MM.1S (cell line): Measurements from ENCODE around the gene PNKP.

ENCODE experiments used
- DNase-seq: peaks from one replicate; pipeline ENCODE4 v3.0.0-alpha.2; 2015
- H2AFZ ChIP-seq: fragments of 300-600 bp; sonication (generic); 2 replicates; pipeline ENCODE4 v1.6.0; 2016; ENCODE audit warnings: antibody characterized with exemption, low read length
- H3F3A ChIP-seq: fragments of 300-600 bp; sonication (generic); 2 replicates; pipeline ENCODE4 v1.6.1; 2016; ENCODE audit warnings: mild to moderate bottlenecking, antibody characterized with exemption, low read length, moderate library complexity, mixed read lengths; ENCODE audit not compliant: insufficient read depth
- H3K27ac ChIP-seq: fragments of 300-600 bp; sonication (generic); 2 replicates; pipeline ENCODE4 v1.5.1; 2016; ENCODE audit warnings: mild to moderate bottlenecking, low read length
- H3K27me3 ChIP-seq: fragments of 300-600 bp; sonication (generic); replicated peaks from 2 replicates; pipeline ENCODE4 v1.6.0; 2016; ENCODE audit warnings: low read length; ENCODE audit not compliant: insufficient read depth
- H3K36me3 ChIP-seq: fragments of 300-600 bp; sonication (generic); replicated peaks from 2 replicates; pipeline ENCODE4 v1.6.1; 2016; ENCODE audit warnings: mild to moderate bottlenecking, low read length, mixed read lengths; ENCODE audit not compliant: insufficient read depth
- H3K4me1 ChIP-seq: fragments of 300-600 bp; sonication (generic); 2 replicates; pipeline ENCODE4 v1.6.1; 2016; ENCODE audit warnings: low read length, mixed read lengths
- H3K4me2 ChIP-seq: fragments of 300-600 bp; sonication (generic); 2 replicates; pipeline ENCODE4 v1.6.0; 2016; ENCODE audit warnings: low read depth, low read length
- H3K4me3 ChIP-seq: fragments of 300-600 bp; sonication (generic); 2 replicates; pipeline ENCODE4 v1.5.1; 2016; ENCODE audit warnings: low read length, mixed read lengths
- H3K79me2 ChIP-seq: fragments of 300-600 bp; sonication (generic); 2 replicates; pipeline ENCODE4 v1.6.1; 2016; ENCODE audit warnings: mixed run types, low read length, mixed read lengths
- H3K9ac ChIP-seq: fragments of 300-600 bp; sonication (generic); 2 replicates; pipeline ENCODE4 v1.6.1; 2016; ENCODE audit warnings: low read length, mixed read lengths
- H3K9me2 ChIP-seq: fragments of 300-600 bp; sonication (generic); replicated peaks from 2 replicates; pipeline ENCODE4 v1.6.1; 2016; ENCODE audit warnings: mild to moderate bottlenecking, low read length, mixed read lengths; ENCODE audit not compliant: insufficient read depth
- H3K9me3 ChIP-seq: fragments of 300-600 bp; sonication (generic); replicated peaks from 2 replicates; pipeline ENCODE4 v1.6.1; 2016; ENCODE audit warnings: mild to moderate bottlenecking, low read length, mixed read lengths; ENCODE audit not compliant: insufficient read depth
- H4K20me1 ChIP-seq: fragments of 300-600 bp; sonication (generic); 2 replicates; pipeline ENCODE4 v1.6.1; 2016; ENCODE audit warnings: mild to moderate bottlenecking, low read length, moderate library complexity, mixed read lengths; ENCODE audit not compliant: insufficient read depth
- EZH2 ChIP-seq: fragments of 300-600 bp; sonication (generic); optimal IDR thresholded peaks from 2 replicates; pipeline ENCODE3; 2017; ENCODE audit warnings: low read depth, mild to moderate bottlenecking, antibody characterized with exemption, low read length, mixed read lengths
- EZH2phosphoT487 ChIP-seq: fragments of 300-600 bp; sonication (generic); IDR thresholded peaks from 2 replicates; pipeline ENCODE4 v1.6.1; 2018; ENCODE audit warnings: antibody characterized with exemption, low read length
- TF ChIP-seq, protein P1 (sequence below): fragments of 300-600 bp; sonication (generic); IDR thresholded peaks from 2 replicates; pipeline ENCODE4 v1.5.1; 2016; ENCODE audit warnings: antibody characterized with exemption, low read length, mixed read lengths

Gene PNKP

DNA sequence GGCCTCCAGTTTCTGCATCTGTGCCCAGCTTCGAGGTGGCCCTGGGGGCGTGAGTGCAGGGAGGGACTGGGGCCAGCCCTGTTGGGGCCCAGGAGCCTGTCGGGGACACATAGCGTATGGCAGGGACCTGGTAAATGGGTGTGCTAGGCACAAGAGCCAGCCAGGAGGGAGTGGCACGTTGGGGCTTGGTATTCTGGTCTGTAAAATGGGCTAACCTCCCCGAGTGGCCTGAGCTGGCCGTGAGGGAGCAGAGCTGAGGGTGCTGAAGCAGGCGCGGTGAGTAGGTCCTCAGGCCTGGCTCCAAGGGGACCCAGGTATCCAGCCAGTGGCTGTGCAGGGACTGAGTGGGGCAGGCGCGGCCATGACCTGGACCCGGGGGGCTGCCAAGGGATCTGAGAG is 12.1 kb downstream of the PNKP start:
- H3K36me3 ChIP-seq, result no peaks in the 10 kb centered on the region
- no peaks in the 10 kb centered on the region for H3K9me2 ChIP-seq
- peaks cover 12% of the 10 kb centered on the region for H3K4me1 ChIP-seq
- peaks cover 29% of the 10 kb centered on the region for H3K79me2 ChIP-seq
- TF ChIP-seq, protein P1, sequence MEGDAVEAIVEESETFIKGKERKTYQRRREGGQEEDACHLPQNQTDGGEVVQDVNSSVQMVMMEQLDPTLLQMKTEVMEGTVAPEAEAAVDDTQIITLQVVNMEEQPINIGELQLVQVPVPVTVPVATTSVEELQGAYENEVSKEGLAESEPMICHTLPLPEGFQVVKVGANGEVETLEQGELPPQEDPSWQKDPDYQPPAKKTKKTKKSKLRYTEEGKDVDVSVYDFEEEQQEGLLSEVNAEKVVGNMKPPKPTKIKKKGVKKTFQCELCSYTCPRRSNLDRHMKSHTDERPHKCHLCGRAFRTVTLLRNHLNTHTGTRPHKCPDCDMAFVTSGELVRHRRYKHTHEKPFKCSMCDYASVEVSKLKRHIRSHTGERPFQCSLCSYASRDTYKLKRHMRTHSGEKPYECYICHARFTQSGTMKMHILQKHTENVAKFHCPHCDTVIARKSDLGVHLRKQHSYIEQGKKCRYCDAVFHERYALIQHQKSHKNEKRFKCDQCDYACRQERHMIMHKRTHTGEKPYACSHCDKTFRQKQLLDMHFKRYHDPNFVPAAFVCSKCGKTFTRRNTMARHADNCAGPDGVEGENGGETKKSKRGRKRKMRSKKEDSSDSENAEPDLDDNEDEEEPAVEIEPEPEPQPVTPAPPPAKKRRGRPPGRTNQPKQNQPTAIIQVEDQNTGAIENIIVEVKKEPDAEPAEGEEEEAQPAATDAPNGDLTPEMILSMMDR, result no peak
- TF ChIP-seq EZH2phosphoT487, result no peak
- TF ChIP-seq EZH2, result no peak
- H3F3A ChIP-seq, result peaks cover 19% of the 10 kb centered on the region
- no peak for DNase-seq
- H2AFZ ChIP-seq, result no peak overlapping the region
- no peak overlapping the region for H3K4me3 ChIP-seq
- H3K27me3 ChIP-seq, result no peaks in the 10 kb centered on the region
- H3K9me3 ChIP-seq, result no peaks in the 10 kb centered on the region
- no peak overlapping the region for H3K27ac ChIP-seq
- H4K20me1 ChIP-seq, result no peaks in the 10 kb centered on the region; the same call in 1 of the 2 replicates
- H3K9ac ChIP-seq, result no peak overlapping the region
- H3K4me2 ChIP-seq, result no peak overlapping the region

DNA sequence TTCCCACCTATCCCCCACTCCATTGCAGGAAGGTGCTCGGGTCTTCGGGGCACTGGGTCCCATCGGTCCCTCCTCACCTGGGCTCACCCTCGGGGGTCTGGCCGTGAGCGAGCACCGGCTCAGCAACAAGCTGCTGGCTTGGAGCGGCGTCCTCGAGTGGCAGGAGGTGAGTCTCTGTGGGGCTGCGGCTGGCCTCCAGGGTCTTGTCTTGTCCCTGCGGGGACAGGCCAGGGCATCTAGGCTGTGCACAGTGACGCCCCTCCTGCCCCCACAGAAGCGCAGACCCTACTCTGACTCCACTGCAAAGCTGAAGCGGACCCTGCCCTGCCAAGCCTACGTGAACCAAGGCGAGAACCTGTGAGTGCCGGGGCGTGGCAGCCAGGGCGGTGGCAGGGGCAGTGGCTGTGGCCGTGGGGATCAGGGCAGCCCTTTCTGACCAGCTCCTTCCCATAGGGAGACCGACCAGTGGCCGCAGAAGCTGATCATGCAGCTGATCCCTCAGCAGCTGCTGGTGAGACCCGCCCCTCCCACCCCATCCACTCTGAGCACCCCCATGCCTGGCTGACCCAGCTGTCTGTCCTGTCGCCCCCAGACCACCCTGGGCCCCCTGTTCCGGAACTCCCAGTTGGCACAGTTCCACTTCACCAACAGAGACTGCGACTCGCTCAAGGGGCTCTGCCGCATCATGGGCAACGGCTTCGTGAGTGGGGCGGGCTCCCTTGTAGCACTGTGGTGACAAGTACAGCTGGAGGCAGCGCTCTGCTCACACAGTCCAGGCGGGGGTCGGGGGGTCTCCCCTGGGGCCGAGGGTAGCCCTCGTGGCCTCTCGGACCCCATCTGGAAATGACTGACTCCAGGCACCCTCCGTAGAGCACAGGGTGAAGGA is 12.8 kb downstream of the PNKP start:
- Histone ChIP-seq H3K79me2 (peaks cover 32% of the 10 kb centered on the region), H3K36me3 (no peaks in the 10 kb centered on the region), H3K9me2 (no peaks in the 10 kb centered on the region), H2AFZ (no peak overlapping the region), H3K9ac (no peak overlapping the region), H3K27me3 (no peaks in the 10 kb centered on the region), H3K9me3 (no peaks in the 10 kb centered on the region), H4K20me1 (no peaks in the 10 kb centered on the region; the same call in 1 of the 2 replicates), H3K4me1 (peaks cover 15% of the 10 kb centered on the region), H3K27ac (no peak overlapping the region), H3F3A (peaks cover 19% of the 10 kb centered on the region), H3K4me2 (no peak overlapping the region), H3K4me3 (no peak overlapping the region)
- TF ChIP-seq, protein P1, result no peak
- TF ChIP-seq EZH2 (no peak), EZH2phosphoT487 (no peak)
- DNase-seq, result no peak

DNA sequence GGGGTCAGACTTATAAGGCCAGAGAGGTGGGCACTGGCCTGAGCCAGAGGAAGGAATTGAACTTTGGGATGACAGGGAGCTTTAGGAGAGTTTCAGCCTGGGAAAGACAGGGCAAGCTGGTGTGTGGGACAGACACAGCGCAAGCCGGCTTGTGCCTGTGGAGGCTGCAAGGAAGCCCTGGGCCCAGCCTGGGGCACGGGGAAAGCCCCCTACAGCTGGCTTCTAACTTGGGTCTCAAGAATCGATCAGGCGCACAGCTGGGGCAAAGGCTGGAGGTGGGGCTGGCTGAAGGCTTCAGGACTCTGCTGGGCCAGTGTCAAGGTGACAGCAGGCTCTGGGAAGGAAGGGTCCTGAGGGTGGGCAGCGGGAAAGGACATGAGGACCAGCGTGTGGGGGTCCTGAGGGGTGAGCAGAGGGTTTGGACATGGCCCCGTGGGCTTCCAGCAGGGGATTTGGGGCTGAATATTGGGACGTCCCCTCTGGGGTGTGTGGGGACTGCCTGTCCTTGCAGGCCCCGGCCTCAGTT is 13.5 kb downstream of the PNKP start:
- no peak for TF ChIP-seq EZH2
- TF ChIP-seq EZH2phosphoT487, result no peak
- TF ChIP-seq, protein P1, result no peak
- Histone ChIP-seq H4K20me1 (no peaks in the 10 kb centered on the region; the same call in 1 of the 2 replicates), H3K4me3 (no peak overlapping the region), H3K9ac (no peak overlapping the region), H2AFZ (no peak overlapping the region), H3K4me1 (peaks cover 15% of the 10 kb centered on the region), H3K9me3 (no peaks in the 10 kb centered on the region), H3K36me3 (no peaks in the 10 kb centered on the region), H3K79me2 (peaks cover 32% of the 10 kb centered on the region), H3K9me2 (no peaks in the 10 kb centered on the region), H3F3A (peaks cover 19% of the 10 kb centered on the region), H3K4me2 (no peak overlapping the region), H3K27me3 (no peaks in the 10 kb centered on the region), H3K27ac (no peak overlapping the region)
- DNase-seq, result no peak
